H9 (cell line): ENCODE data around the gene TMEM150B. TPM values are rescaled to one million over a fixed set of nuclear protein-coding genes. Genes with fewer than 3 reads are reported as not detected.

Experiments used
- DNase-seq: peaks from one replicate; pipeline ENCODE4 v3.0.0-alpha.2; 2017
- H2AFZ ChIP-seq: one replicate; pipeline ENCODE4 v1.6.1; 2013; ENCODE audit warnings: mild to moderate bottlenecking, low read length, control low read depth, moderate library complexity
- H2AK5ac ChIP-seq: 2 replicates; pipeline ENCODE4 v1.6.1; 2013; ENCODE audit warnings: low read length, control low read depth, mixed read lengths; ENCODE audit not compliant: insufficient read length
- H2BK120ac ChIP-seq: one replicate; pipeline ENCODE4 v1.6.1; 2013; ENCODE audit warnings: low read depth, mild to moderate bottlenecking, low read length, control low read depth, inconsistent platforms; ENCODE audit not compliant: poor library complexity, severe bottlenecking
- H2BK12ac ChIP-seq: 2 replicates; pipeline ENCODE4 v1.6.1; 2013; ENCODE audit warnings: low read length, control low read depth, mixed read lengths, low read depth; ENCODE audit not compliant: insufficient read length
- H2BK15ac ChIP-seq: 2 replicates; pipeline ENCODE4 v1.6.1; 2013; ENCODE audit warnings: low read depth, low read length, control low read depth
- H2BK20ac ChIP-seq: one replicate; pipeline ENCODE4 v1.6.1; 2013; ENCODE audit warnings: low read depth, mild to moderate bottlenecking, low read length, control low read depth, inconsistent platforms; ENCODE audit not compliant: poor library complexity, severe bottlenecking
- H2BK5ac ChIP-seq: 2 replicates; pipeline ENCODE4 v1.6.1; 2013; ENCODE audit warnings: low read length, control low read depth, mixed read lengths; ENCODE audit not compliant: insufficient read length
- H3K14ac ChIP-seq: 2 replicates; pipeline ENCODE4 v1.6.1; 2013; ENCODE audit warnings: low read length, control low read depth; ENCODE audit not compliant: insufficient read depth
- H3K18ac ChIP-seq: 2 replicates; pipeline ENCODE4 v1.6.1; 2013; ENCODE audit warnings: low read depth, mild to moderate bottlenecking, mixed read lengths, low read length, control low read depth; ENCODE audit not compliant: insufficient read length
- H3K23ac ChIP-seq: 2 replicates; pipeline ENCODE4 v1.6.1; 2013; ENCODE audit warnings: low read length, control low read depth, mixed read lengths, low read depth; ENCODE audit not compliant: insufficient read length
- H3K23me2 ChIP-seq: 2 replicates; pipeline ENCODE4 v1.6.1; 2013; ENCODE audit warnings: low read depth, mild to moderate bottlenecking, mixed read lengths, low read length, control low read depth; ENCODE audit not compliant: insufficient read length, poor library complexity, severe bottlenecking
- H3K27ac ChIP-seq: 2 replicates; pipeline ENCODE4 v1.5.1; 2013; ENCODE audit warnings: low read length, control low read depth, mixed read lengths, low read depth; ENCODE audit not compliant: insufficient read length
- H3K27me3 ChIP-seq: 2 replicates; pipeline ENCODE4 v1.6.1; 2013; ENCODE audit warnings: low read length, control low read depth, inconsistent platforms; ENCODE audit not compliant: insufficient read depth
- H3K4ac ChIP-seq: 2 replicates; pipeline ENCODE4 v1.6.1; 2013; ENCODE audit warnings: low read depth, mild to moderate bottlenecking, control low read depth, inconsistent platforms, low read length, moderate library complexity
- H3K4me1 ChIP-seq: 2 replicates; pipeline ENCODE4 v1.6.1; 2013; ENCODE audit warnings: low read length, control low read depth, inconsistent platforms; ENCODE audit not compliant: insufficient read depth
- H3K4me2 ChIP-seq: 2 replicates; pipeline ENCODE4 v1.6.1; 2013; ENCODE audit warnings: low read length, control low read depth, mixed read lengths; ENCODE audit not compliant: insufficient read length, insufficient read depth
- H3K56ac ChIP-seq: 2 replicates; pipeline ENCODE4 v1.6.1; 2013; ENCODE audit warnings: low read depth, mild to moderate bottlenecking, mixed read lengths, low read length, control low read depth; ENCODE audit not compliant: insufficient read length
- H3K79me1 ChIP-seq: 2 replicates; pipeline ENCODE4 v1.6.1; 2013; ENCODE audit warnings: low read depth, mild to moderate bottlenecking, moderate library complexity, low read length, control low read depth, inconsistent platforms; ENCODE audit not compliant: insufficient read depth, poor library complexity, severe bottlenecking
- H3K79me2 ChIP-seq: 2 replicates; pipeline ENCODE4 v1.6.1; 2013; ENCODE audit warnings: low read length, control low read depth, inconsistent platforms; ENCODE audit not compliant: insufficient read depth
- H3K9ac ChIP-seq: 2 replicates; pipeline ENCODE4 v1.6.1; 2013; ENCODE audit warnings: low read length, control low read depth, mixed read lengths; ENCODE audit not compliant: insufficient read length; ENCODE audit errors: extremely low read depth
- H3K9me3 ChIP-seq: one replicate; pipeline ENCODE4 v1.6.1; 2013; ENCODE audit warnings: low read depth, low read length, inconsistent platforms; ENCODE audit not compliant: control insufficient read depth
- H3T11ph ChIP-seq: one replicate; pipeline ENCODE4 v1.6.1; 2013; ENCODE audit warnings: mild to moderate bottlenecking, low read length, control low read depth, inconsistent platforms
- H4K20me1 ChIP-seq: one replicate; pipeline ENCODE4 v1.6.1; 2013; ENCODE audit not compliant: control insufficient read depth, insufficient read length, insufficient read depth
- H4K5ac ChIP-seq: 2 replicates; pipeline ENCODE4 v1.6.1; 2013; ENCODE audit warnings: low read depth, mild to moderate bottlenecking, mixed read lengths, low read length, control low read depth; ENCODE audit not compliant: insufficient read length
- H4K8ac ChIP-seq: replicated peaks from 2 replicates; pipeline ENCODE4 v1.6.1; 2013; ENCODE audit warnings: low read length, control low read depth, mixed read lengths, low read depth; ENCODE audit not compliant: insufficient read length
- H4K91ac ChIP-seq: 2 replicates; pipeline ENCODE4 v1.6.1; 2013; ENCODE audit warnings: low read depth, mild to moderate bottlenecking, moderate library complexity, mixed read lengths, low read length, control low read depth; ENCODE audit not compliant: insufficient read length
- H3K27ac Mint-ChIP-seq, 3 experiments: 2 replicates in 2 of 3; 3 replicates in 1 of 3; pipeline ENCODE4 v1.8.0; 2020 to 2021; ENCODE audit warnings: mixed read lengths in 3 of 3, mild to moderate bottlenecking in 1 of 3, moderate library complexity in 1 of 3
- H3K27me3 Mint-ChIP-seq: 2 replicates; pipeline ENCODE4 v1.8.0; 2021; ENCODE audit warnings: low read depth, mild to moderate bottlenecking, moderate library complexity, mixed read lengths
- H3K36me3 Mint-ChIP-seq, 3 experiments: 2 replicates in 2 of 3; 3 replicates in 1 of 3; pipeline ENCODE4 v1.8.0; 2020 to 2021; ENCODE audit warnings: low read depth in 3 of 3, mixed read lengths in 3 of 3; ENCODE audit not compliant: insufficient read depth in 1 of 3
- H3K4me1 Mint-ChIP-seq, 2 experiments: 2 replicates each; pipeline ENCODE4 v1.8.0; 2020; ENCODE audit warnings: mixed read lengths in 2 of 2
- H3K4me3 Mint-ChIP-seq, 2 experiments: 2 replicates in 1 of 2; 3 replicates in 1 of 2; pipeline ENCODE4 v1.8.0; 2020 to 2021; ENCODE audit warnings: mild to moderate bottlenecking in 2 of 2, mixed read lengths in 2 of 2, moderate library complexity in 1 of 2
- H3K9me3 Mint-ChIP-seq, 2 experiments: 2 replicates in 1 of 2; 3 replicates in 1 of 2; pipeline ENCODE4 v1.8.0; 2020; ENCODE audit warnings: mild to moderate bottlenecking in 2 of 2, mixed read lengths in 2 of 2, moderate library complexity in 1 of 2
- WGBS: extraction: QIAGEN DNeasy Blood & Tissue Kit; methylation state at CpG from one replicate; pipeline ENCODE4 v1.1.7; 2013; ENCODE audit warnings: missing lambda C conversion rate, low lambda C conversion rate, mixed read lengths; ENCODE audit not compliant: insufficient read length; ENCODE audit errors: extremely low coverage; 5-methylcytosine and 5-hydroxymethylcytosine counted together
- total RNA-seq: library from RNA; stranded (reverse); gene quantifications from 2 replicates; pipeline ENCODE4 v1.2.1, GENCODE V29; 2021
- TF ChIP-seq, protein P1 (sequence below): fragments of 200-600 bp; sonication (generic); conservative IDR thresholded peaks from 3 replicates; pipeline ENCODE4 v1.8.0; 2021; ENCODE audit warnings: antibody characterized with exemption, mild to moderate bottlenecking

Gene TMEM150B
- total RNA-seq, 1 experiment from 2014 or later = 0.63 TPM

- H3K36me3 Mint-ChIP-seq = peaks cover 17 to 31% (median 27%) of the 10 kb centered on the region in 3 experiments; a peak in 6 of 7 replicates
- no peak overlapping the region for H4K8ac ChIP-seq
- H3K4me1 Mint-ChIP-seq = peaks cover 3 to 7% of the 10 kb centered on the region in 2 experiments; a peak in 2 of 4 replicates
- H3K4me2 ChIP-seq = no peak overlapping the region
- no peak overlapping the region for H2BK12ac ChIP-seq
- no peak overlapping the region for H3K4me3 Mint-ChIP-seq
- H3K27ac ChIP-seq = no peak overlapping the region
- no peak overlapping the region for H2BK15ac ChIP-seq
- DNase-seq = no peak
- no peak overlapping the region for H3K18ac ChIP-seq
- no peak overlapping the region for H3K56ac ChIP-seq
- H3K27me3 ChIP-seq = no peaks in the 10 kb centered on the region
- H3K79me1 ChIP-seq = no peaks in the 10 kb centered on the region
- no peak overlapping the region for H3K4ac ChIP-seq
- H3K23me2 ChIP-seq = no peaks in the 10 kb centered on the region
- no peak overlapping the region for H4K5ac ChIP-seq
- no peak overlapping the region for H2BK5ac ChIP-seq
- no peaks in the 10 kb centered on the region for H3K9me3 ChIP-seq
- H3T11ph ChIP-seq = no peak overlapping the region
- no peaks in the 10 kb centered on the region for H4K20me1 ChIP-seq
- TF ChIP-seq, protein P1, sequence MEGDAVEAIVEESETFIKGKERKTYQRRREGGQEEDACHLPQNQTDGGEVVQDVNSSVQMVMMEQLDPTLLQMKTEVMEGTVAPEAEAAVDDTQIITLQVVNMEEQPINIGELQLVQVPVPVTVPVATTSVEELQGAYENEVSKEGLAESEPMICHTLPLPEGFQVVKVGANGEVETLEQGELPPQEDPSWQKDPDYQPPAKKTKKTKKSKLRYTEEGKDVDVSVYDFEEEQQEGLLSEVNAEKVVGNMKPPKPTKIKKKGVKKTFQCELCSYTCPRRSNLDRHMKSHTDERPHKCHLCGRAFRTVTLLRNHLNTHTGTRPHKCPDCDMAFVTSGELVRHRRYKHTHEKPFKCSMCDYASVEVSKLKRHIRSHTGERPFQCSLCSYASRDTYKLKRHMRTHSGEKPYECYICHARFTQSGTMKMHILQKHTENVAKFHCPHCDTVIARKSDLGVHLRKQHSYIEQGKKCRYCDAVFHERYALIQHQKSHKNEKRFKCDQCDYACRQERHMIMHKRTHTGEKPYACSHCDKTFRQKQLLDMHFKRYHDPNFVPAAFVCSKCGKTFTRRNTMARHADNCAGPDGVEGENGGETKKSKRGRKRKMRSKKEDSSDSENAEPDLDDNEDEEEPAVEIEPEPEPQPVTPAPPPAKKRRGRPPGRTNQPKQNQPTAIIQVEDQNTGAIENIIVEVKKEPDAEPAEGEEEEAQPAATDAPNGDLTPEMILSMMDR = no peak
- H2AFZ ChIP-seq = no peak overlapping the region
- H3K27ac Mint-ChIP-seq = no peak overlapping the region
- no peak overlapping the region for H3K14ac ChIP-seq
- H3K23ac ChIP-seq = no peak overlapping the region
- peaks cover 2% of the 10 kb centered on the region; the same call in 1 of the 2 replicates for H3K27me3 Mint-ChIP-seq
- no peaks in the 10 kb centered on the region for H3K79me2 ChIP-seq
- no peak overlapping the region for H2AK5ac ChIP-seq
- no peaks in the 10 kb centered on the region for H3K9me3 Mint-ChIP-seq
- no peak overlapping the region for H4K91ac ChIP-seq
- no peak overlapping the region for H3K9ac ChIP-seq
- H3K4me1 ChIP-seq = no peaks in the 10 kb centered on the region
- H2BK20ac ChIP-seq = no peak overlapping the region
- H2BK120ac ChIP-seq = no peak overlapping the region
- no CpG with 5 or more reads among the region's 18 CpGs for WGBS
These were observed 13.3 kb downstream of the TMEM150B start for GRCh38 chr19:55311797-55312196.
